Spleen (tissue), 11 donors: ENCODE data around the gene CAMK2G. TPM values are rescaled to one million over a fixed set of nuclear protein-coding genes. Genes with fewer than 3 reads are reported as not detected.

Experiments
- DNase-seq: peaks from one replicate; pipeline ENCODE4 v3.0.0-alpha.2; 2020
- H3K27ac ChIP-seq, 8 donors: fragments of 200-600 bp; sonication (generic) in 7 of 8; 1 replicate in 4 of 8; 2 replicates in 4 of 8; pipeline versions ENCODE4 v1.5.0 to v1.8.0; 2016 to 2021; ENCODE audit warnings: inconsistent platforms in 4 of 8, mild to moderate bottlenecking in 4 of 8, moderate library complexity in 1 of 8
- H3K27me3 ChIP-seq, 7 donors: fragments of 200-600 bp; sonication (generic) in 6 of 7; replicated peaks in 1 of 7; 1 replicate in 4 of 7; 2 replicates in 3 of 7; pipeline versions ENCODE4 v1.5.0 to v1.8.0; 2016 to 2021; ENCODE audit warnings: inconsistent platforms in 3 of 7, mild to moderate bottlenecking in 1 of 7
- H3K36me3 ChIP-seq, 6 donors: fragments of 200-600 bp; sonication (generic) in 5 of 6; 1 replicate in 4 of 6; 2 replicates in 2 of 6; pipeline versions ENCODE4 v1.5.0 to v1.8.0; 2016 to 2021; ENCODE audit warnings: inconsistent platforms in 2 of 6
- H3K4me1 ChIP-seq, 6 donors: fragments of 200-600 bp; sonication (generic) in 5 of 6; 1 replicate in 3 of 6; 2 replicates in 3 of 6; pipeline versions ENCODE4 v1.5.0 to v1.8.0; 2016 to 2021; ENCODE audit warnings: inconsistent platforms in 3 of 6
- H3K4me3 ChIP-seq, 8 donors: fragments of 200-600 bp; sonication (generic) in 7 of 8; 1 replicate in 4 of 8; 2 replicates in 4 of 8; pipeline versions ENCODE4 v1.5.0 to v1.8.0; 2016 to 2021; ENCODE audit warnings: inconsistent platforms in 4 of 8, mild to moderate bottlenecking in 4 of 8, moderate library complexity in 2 of 8
- H3K9me3 ChIP-seq, 8 donors: fragments of 200-600 bp; sonication (generic) in 7 of 8; 1 replicate in 4 of 8; 2 replicates in 4 of 8; pipeline versions ENCODE4 v1.5.0 to v1.8.0; 2016 to 2021; ENCODE audit warnings: inconsistent platforms in 4 of 8
- CTCF ChIP-seq, 11 experiments: fragments of 200-600 bp in 7 of 11; fragments of 450-650 bp in 4 of 11; sonication (generic) in 4 of 11; IDR thresholded peaks in 8 of 11; conservative IDR thresholded peaks in 3 of 11; 1 replicate in 7 of 11; 2 replicates in 4 of 11; pipeline versions ENCODE4 v1.4.0 to v1.8.0; 2016 to 2021; ENCODE audit warnings: antibody characterized with exemption in 11 of 11, inconsistent platforms in 4 of 11, mild to moderate bottlenecking in 1 of 11
- POLR2A ChIP-seq, 3 donors: fragments of 450-650 bp; IDR thresholded peaks; one replicate each; pipeline ENCODE4 v1.5.1; 2017; ENCODE audit warnings: antibody characterized with exemption in 3 of 3, mild to moderate bottlenecking in 1 of 3
- POLR2AphosphoS5 ChIP-seq, 3 donors: sonication (generic); formaldehyde crosslinking; IDR thresholded peaks; one replicate each; pipeline ENCODE4 v1.5.1; 2017; ENCODE audit warnings: antibody characterized with exemption in 3 of 3
- whole genome bisulfite sequencing, 5 donors: extraction: QIAGEN DNeasy Blood & Tissue Kit in 3 of 5; methylation state at CpG; one replicate each; pipeline versions ENCODE4 v1.1.5 to v1.1.7; 2013 to 2018; 5-methylcytosine and 5-hydroxymethylcytosine counted together
- intact Hi-C: fragments of 100-400 bp; cut with DNase I; formaldehyde crosslinking; loops from one replicate; pipeline ENCODE4 v1.15.0; 2023; ENCODE audit warnings: low total_unique reads
- polyA plus RNA-seq, 3 donors: library from polyadenylated mRNA; stranded (reverse); fragments of 200-250 nt; gene quantifications; one replicate each; pipeline ENCODE4 v1.2.1, GENCODE V29; 2013
- total RNA-seq, 7 donors: library from RNA; depleted of rRNA in 3 of 7; stranded (reverse); fragments of >200 nt in 3 of 7; fragmentation: NEBNext Ultra II Directional in 4 of 7; extraction: Animal tissue kit (Norgen Biotek cat#: 25700) in 4 of 7; gene quantifications; one replicate each; pipeline versions ENCODE4 v1.1.0 to v1.2.1, GENCODE V29; 2016 to 2021
- donor health status: healthy with polysubstance abuse.
- donor health status: DM: no; HTN: no; CAD: no; lungs with moderate emphysema.
- donor health status: DM: no; HTN: no; CAD: no.
- donor health status: Bipolar disorder and iron deficiency.
- donor health status: healthy.
- donor health status: DM: no; HTN: no; CAD: no.
- donor health status: DM: yes; HTN: yes; CAD: no.

Gene CAMK2G
- total and polyA plus RNA-seq, 10 donors: 10.4 to 55.2 (median 43.9) TPM

- no peak overlapping the region for H3K4me3 ChIP-seq
- WGBS, 5 donors: 67 to 84% (median 84%) methylated on average over 3 of the region's 3 CpGs
- no peak for TF ChIP-seq CTCF (IDR thresholded peaks at IDR 0.05 in 8 of 11, conservative IDR thresholded peaks at IDR 0.05 in 3 of 11)
- TF ChIP-seq POLR2A (IDR thresholded peaks at IDR 0.05): no peak
- TF ChIP-seq POLR2AphosphoS5 (IDR thresholded peaks at IDR 0.05): no peak
- H3K27ac ChIP-seq: no peak overlapping the region
- H3K4me1 ChIP-seq: peaks cover 42 to 94% (median 69%) of the 10 kb centered on the region in 6 donors
- intact Hi-C loops: no loop called here
- DNase-seq: no peak
- no peaks in the 10 kb centered on the region for H3K9me3 ChIP-seq
- peaks cover 0 to 66% (median 35%) of the 10 kb centered on the region in 6 donors for H3K36me3 ChIP-seq
- no peaks in the 10 kb centered on the region for H3K27me3 ChIP-seq
These were observed 94.7 kb downstream of the CAMK2G start for GRCh38 chr10:73779539-73780197.

- Histone ChIP-seq H3K36me3 (peaks cover 0 to 72% (median 38%) of the 10 kb centered on the region in 6 donors), H3K4me1 (peaks cover 47 to 94% (median 69%) of the 10 kb centered on the region in 6 donors), H3K9me3 (no peaks in the 10 kb centered on the region), H3K4me3 (no peak overlapping the region), H3K27ac (no peak overlapping the region), H3K27me3 (no peaks in the 10 kb centered on the region)
- WGBS, 5 donors: 88 to 98% (median 94%) methylated on average over 5 of the region's 5 CpGs
- DNase-seq: no peak
- TF ChIP-seq CTCF (IDR thresholded peaks at IDR 0.05 in 8 of 11, conservative IDR thresholded peaks at IDR 0.05 in 3 of 11) (no peak), POLR2A (IDR thresholded peaks at IDR 0.05) (no peak), POLR2AphosphoS5 (IDR thresholded peaks at IDR 0.05) (no peak)
- intact Hi-C loops: no loop called here
These were observed 95.3 kb downstream of the CAMK2G start for GRCh38 chr10:73779018-73779417.

- intact Hi-C loops: no loop called here
- DNase-seq: no peak
- peaks cover 0 to 77% (median 50%) of the 10 kb centered on the region in 6 donors for H3K36me3 ChIP-seq
These were observed 99.7 kb downstream of the CAMK2G start for GRCh38 chr10:73774637-73775036.

More at GRCh38 chr10:73774637-73775036, 99.7 kb downstream of the CAMK2G start:
- H3K4me3 ChIP-seq: peak overlapping the region; percentile 73 to 93 (median 86)
- WGBS, 5 donors: 27 to 42% (median 38%) methylated on average over 5 of the region's 5 CpGs
- peak overlapping the region in 4 of 8 donors; percentile 97 to 99 (median 98) for H3K27ac ChIP-seq
- H3K4me1 ChIP-seq: peaks cover 37 to 87% (median 54%) of the 10 kb centered on the region in 6 donors
- TF ChIP-seq CTCF (IDR thresholded peaks at IDR 0.05 in 8 of 11, conservative IDR thresholded peaks at IDR 0.05 in 3 of 11) (peak in 1 of 11 experiments; percentile 13), POLR2A (IDR thresholded peaks at IDR 0.05) (no peak), POLR2AphosphoS5 (IDR thresholded peaks at IDR 0.05) (peak in 1 of 3 donors; percentile 37)
- H3K9me3 ChIP-seq: no peaks in the 10 kb centered on the region
- no peaks in the 10 kb centered on the region for H3K27me3 ChIP-seq
